NCI-H2196 (cell line): ENCODE data around the gene IFIH1.

Source experiments
- DNase-seq: peaks from one replicate; lab custom pipeline; 2025; ENCODE audit not compliant: unreplicated experiment; lab: John Stamatoyannopoulos, UW

The IFIH1 gene

GRCh38 chr2:162219426-162219825, 99.1 kb downstream of the IFIH1 start:
- no peak for DNase-seq

- DNase-seq: no peak
These were observed 100.9 kb downstream of the IFIH1 start for GRCh38 chr2:162217598-162217997.
